Measurements from ENCODE around the gene LINGO3.
"Not testable (repeated sequence)": the region's sequence is repeated elsewhere in the genome, so short reads cannot be mapped to it uniquely, and the experiment has no call there.

LINGO3 gene

DNA sequence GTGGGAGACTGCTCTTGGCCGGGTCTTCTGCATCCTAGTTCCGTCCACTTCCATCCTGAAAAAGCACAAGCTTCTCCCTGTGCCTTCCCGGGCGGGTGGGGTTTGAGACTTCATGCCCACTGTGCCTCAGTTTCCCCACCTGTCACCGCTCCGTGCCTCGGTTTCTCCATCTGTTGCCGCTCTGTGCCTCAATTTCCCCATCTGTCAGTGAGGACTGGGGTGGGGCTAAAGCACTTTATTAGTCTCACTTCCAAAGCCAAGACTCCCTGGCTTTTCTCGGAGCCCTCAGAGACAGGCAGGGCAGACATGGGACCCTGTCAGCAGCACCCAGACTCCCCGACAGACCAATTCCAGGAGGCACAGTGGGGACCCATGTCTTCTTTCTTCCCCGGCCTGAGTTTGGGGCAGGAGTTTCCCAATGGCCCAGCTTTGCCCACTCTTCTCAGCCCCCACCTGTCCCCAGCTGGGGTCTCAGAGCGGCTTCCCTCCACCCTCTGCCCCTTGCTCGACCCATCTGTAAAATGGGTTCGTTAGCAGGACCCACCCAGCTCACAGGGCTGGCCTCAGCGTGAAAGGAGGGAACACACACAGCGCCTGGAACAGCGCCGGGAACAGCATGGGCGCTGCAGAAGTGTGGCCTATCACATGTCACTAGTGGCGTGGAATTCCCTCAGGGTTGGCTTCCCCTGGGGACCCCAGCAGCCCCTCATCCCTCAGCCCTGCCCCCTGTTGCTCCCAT is 21.4 kb downstream of the LINGO3 start:
- FAIRE-seq (no peak), DNase-seq (ENCODE audit: extremely low spot score, insufficient read length, low read depth) (no peak)

DNA sequence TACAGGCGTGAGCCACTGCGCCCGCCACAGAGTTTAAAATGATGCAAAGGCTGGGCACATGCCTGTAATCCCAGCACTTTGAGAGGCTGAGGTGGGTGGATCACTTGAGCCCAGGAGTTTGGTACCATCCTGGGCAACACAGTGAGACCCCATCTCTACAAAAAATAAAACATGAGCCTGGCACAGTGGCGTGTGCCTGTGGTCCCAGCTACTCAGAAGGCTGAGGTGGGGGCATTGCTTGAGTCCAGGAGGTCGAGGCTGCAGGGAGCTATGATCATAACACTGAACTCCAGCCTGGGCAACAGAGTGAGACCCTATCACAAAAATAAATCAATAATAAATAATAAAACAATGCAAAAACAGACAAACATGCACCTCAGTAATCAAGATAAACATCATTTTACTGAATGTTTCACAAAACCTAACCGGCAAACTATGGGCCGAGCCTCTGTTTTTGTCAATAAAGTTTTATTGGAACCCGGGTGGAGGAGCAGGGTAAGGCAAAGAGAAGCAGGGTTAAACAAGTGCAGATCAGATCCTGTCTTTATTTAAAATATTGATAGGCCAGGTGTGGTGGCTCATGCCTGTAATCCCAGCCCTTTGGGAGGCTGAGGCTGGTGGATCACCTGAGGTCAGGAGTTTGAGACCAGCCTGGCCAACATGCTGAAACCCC is 24.0 kb downstream of the LINGO3 start:
- no peak for DNase-seq (ENCODE audit: extremely low spot score, insufficient read length, low read depth)
- FAIRE-seq: no peak

DNA sequence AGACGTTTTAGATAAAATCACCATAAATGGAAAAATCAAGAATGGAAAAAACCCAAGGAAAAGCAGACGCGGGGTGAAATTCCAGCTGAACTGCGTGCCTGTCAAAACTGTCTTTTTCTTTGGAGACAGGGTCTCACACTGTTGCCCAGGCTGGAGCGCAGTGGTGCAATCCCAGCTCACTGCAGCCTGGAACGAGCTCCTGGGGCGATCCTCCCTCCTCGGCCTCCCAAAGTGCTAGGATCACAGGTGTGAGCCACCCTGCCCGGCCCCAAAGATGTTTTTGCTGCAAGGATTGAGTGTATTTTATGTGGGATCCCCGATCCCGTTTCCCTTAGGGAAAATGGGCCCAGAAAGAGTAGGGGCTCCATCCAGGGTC is 25.1 kb downstream of the LINGO3 start:
- FAIRE-seq: no peak

DNA sequence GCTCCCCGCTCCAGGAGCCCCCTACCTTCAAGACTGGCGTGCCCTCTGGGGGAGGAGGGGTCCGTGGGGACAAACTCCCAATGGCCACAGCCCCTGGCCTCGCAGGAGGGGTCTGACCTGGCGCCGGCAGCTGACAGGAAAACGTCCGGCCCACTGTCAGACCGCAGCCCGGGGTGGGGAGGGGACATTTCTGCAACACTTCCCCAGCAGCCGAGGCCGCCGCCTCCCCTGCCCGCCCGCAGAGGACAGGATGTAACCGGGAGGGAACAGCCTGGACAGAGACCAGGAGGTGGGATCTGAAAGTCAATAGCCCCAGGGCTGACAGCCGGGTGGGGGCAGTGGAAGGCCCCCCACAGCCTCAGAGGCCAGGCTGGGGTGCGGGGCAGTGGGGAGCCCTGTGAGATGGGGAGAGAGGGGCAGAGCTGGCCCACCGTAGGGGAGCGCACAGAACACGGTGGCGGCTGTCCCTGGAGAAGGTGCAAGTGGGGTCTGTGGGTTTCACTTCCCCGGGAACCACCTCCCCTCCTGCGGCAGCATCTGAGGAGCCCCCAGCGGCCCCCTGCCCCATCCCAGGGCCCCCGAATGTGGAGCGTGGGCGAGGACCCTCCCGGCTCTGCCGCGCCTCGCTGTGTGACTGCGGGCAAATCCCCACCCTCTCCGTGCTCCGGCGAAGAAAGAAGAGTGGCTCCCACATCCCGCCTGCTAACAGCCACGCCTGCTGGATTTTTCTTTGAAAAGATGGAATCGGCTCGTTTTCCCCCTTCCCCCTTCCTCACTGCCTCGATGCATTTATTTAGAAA is 25.7 kb downstream of the LINGO3 start, which contains the start of gene PEAK3:
Gene PEAK3 (minus strand): TSS at position 114 of the 800 bp plus-strand sequence. CDS start 1,244 bp downstream, outside the sequence.
- FAIRE-seq: peak; percentile 72

More for the DNA sequence above, 25.1 kb downstream of the LINGO3 start:
- no peak for DNase-seq (ENCODE audit: extremely low spot score, insufficient read length, low read depth)

DNA sequence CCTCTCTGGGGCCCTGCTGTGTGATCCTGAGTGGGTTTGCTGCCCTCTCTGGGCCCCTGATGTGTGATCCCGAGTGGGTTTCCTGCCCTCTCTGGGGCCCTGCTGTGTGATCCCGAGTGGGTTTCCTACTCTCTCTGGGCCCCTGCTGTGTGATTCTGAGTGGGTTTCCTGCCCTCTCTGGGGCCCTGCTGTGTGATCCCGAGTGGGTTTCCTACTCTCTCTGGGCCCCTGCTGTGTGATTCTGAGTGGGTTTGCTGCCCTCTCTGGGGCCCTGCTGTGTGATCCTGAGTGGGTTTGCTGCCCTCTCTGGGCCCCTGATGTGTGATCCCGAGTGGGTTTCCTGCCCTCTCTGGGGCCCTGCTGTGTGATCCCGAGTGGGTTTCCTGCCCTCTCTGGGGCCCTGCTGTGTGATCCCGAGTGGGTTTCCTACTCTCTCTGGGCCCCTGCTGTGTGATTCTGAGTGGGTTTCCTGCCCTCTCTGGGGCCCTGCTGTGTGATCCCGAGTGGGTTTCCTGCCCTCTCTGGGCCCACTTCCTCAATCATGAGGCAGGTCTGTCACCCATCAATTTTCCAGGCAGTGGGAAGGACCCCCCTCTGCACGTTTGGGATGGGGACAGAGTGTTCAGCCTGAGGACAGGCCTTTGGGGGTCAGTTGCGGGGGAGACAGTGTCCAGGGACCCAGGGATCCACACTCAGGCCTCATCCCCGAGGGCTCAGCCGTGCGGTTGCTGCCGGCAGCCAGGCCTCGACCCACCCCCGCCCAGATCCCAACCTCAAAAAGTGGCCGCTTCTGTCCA is 26.5 kb downstream of the LINGO3 start:
- not testable (repeated sequence) for FAIRE-seq; DNase-seq (ENCODE audit: extremely low spot score, insufficient read length, low read depth)

More for the DNA sequence above, 25.7 kb downstream of the LINGO3 start, which contains the start of gene PEAK3:
- DNase-seq (ENCODE audit: extremely low spot score, insufficient read length, low read depth): no peak

DNA sequence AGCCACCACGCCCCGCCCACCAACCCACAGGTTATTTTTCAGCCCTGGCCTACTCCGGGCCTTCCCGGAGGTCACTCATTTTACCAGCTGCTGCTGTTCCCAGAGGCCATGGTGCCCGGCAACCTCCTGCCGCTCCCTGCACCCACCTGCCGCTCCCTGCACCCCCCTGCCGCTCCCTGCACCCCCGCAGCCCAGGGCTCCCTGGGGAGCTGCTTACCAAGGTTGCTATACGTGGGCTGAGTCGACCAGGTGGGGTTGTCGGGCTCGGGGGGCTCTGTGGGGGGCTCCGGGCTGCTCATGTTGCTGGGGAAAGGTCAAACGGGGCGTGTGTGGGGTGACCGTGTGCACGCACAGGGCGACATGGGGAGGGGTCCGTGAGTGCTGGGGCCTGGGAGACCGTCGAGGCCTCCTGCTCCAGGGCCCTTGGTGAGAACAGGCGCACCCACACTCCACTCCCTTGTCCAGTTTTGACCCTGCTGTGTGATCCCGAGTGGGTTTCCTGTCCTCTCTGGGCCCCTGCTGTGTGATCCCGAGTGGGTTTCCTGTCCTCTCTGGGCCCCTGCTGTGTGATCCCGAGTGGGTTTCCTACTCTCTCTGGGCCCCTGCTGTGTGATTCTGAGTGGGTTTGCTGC is 27.2 kb downstream of the LINGO3 start:
- no peak for DNase-seq (ENCODE audit: extremely low spot score, insufficient read length, low read depth)
- FAIRE-seq: no peak

DNA sequence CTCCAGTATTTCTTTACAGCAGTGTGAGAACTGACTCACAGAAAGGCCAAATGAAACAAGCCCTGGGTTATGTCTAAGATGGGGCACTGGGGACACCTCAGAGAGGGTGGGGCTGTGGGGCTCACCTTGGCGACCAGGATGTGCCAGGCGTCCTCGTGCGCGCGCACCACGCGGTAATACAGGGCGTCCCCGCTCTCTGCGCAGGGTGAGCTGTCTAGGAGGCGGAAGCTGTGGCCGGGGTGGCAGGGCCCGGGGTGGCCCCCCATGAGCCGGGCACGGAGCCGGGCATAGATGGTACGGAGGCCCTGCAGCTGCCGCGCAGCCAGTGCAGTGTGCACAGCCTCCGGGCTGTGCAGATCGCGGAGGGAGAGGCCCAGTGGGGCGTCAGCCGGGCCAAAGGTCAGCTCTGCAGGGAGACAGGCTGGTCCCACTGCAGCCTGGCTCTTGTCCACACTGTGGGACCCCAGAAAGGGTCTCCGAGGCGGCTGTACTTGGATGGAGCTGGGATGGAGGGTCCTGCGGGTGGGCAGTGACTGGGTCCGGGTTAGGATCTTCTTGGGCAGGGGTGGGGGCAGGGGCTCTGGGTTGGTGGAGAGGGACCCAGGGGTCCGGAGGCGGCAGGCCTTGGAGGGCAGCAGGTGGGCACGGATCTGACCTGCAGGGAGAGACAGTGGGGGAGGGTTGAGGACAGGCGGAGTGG is 29.3 kb downstream of the LINGO3 start:
- FAIRE-seq: no peak
- DNase-seq (ENCODE audit: extremely low spot score, insufficient read length, low read depth): no peak

DNA sequence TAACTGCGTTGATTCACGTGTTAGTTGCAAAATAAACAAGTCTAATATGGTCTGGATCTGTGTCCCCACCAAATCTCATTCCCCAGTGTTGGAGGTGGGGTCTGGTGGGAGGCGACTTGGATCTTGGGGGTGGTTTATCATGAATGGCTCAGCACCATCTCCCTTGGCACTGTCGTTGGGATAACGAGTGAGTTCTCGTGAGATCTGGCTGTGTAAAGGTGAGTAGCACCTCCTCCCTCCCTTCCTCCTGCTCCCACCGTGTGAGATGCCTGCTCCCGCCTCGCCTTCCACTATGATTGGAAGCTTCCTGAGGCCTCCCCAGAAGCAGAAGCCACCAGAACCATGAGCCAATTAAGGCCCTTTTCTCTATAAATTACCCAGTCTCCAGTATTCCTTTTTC is 30.8 kb downstream of the LINGO3 start:
- DNase-seq (ENCODE audit: extremely low spot score, insufficient read length, low read depth) (no peak), FAIRE-seq (no peak)

DNA sequence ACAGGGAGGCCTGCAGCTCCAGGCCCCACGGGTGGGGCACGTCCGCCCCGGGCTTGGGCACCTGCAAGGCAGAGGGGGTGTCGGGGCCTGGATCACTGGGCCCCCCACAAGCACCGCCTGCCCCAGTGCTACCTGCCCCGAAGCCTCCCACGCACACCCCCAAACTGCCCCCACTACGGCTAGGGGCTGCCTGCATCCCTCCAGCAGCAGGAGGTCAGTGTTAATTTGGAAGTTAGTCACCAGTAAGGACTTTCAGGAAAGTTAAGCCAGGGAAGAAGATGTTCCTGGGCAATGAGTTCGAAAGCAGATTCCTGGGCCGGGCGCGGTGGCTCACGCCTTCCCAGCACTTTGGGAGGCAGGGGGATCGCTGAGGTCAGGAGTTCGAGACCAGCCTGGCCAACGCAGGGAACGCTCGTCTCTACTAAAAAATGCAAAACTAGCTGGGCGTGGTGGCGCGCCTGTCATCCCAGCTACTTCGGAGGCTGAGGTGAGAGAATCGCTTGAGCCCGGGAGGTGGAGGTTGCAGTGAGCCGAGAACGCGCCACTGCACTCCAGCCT is 31.4 kb downstream of the LINGO3 start:
- DNase-seq (ENCODE audit: extremely low spot score, insufficient read length, low read depth): no peak
- no peak for FAIRE-seq

DNA sequence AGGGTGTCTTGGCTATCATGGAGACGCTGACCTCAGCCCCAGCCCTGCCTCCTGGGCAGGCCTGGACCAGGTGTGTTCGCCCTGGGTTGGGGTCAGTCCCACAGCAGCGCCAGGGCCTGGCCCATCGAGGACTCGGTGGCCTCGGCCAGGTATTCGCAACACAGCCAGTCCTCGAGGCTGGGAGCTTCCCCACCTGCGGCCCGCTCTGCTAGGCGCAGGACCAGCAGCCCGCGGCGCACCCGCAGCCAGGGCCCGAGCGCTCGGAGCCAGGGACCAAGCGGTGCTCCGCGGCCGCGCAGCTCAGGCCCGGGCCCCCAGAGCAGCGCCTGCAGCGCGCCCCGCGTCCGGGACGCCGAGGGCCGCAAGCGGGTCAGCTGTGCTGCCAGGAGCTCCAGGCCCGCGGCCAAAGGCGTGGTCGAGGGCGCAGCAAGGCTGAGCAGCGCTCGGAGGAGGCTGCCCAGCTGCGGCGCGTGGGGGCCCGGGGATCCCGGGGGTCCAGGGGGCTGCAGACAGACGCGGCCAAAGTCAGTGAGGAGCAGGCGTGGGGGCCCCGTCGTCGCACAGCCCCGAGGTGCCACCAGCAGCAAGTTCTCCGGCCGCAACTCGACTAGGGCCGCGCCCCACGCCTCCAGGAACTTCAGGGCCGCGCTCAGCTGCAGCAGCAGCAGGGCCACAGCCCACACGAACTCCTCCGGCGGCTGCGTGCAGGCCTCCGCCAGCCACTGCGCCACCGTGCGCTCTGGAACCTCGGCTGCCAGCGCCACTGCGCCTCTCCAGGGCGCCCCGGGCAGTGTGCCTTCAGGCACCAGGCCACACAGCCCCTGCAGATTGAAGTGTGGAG is 32.1 kb downstream of the LINGO3 start:
- no peak for DNase-seq (ENCODE audit: extremely low spot score, insufficient read length, low read depth)
- no peak for FAIRE-seq

DNA sequence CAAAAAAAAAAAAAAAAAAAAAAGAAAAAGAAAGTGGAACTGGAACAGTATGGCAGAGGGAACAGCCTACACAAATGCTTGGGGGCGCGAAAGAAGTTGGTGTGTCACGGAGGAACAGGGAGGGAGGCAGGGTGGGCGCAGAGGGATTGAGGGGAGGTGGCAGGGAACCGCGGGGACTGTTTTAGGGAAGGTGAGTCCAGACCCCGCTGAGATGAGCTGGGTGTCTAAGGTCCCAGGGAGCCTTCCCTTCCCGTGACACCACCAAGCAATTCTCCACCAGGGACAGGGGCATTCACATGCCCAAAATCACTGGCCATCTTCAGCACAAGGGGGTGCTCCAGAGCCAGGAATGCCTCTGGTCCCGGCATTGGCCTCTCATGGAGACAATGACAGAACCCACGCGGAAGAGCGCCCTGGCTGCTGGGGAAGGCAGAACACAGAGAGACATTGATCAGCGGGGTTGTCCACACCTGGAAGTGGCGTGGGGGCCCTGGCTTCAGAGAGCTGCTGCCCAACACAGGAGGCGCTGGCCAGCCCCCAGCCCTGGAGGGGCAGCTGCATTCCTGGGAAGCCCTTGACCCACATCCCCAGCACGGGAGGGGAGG is 32.9 kb downstream of the LINGO3 start:
- DNase-seq (ENCODE audit: extremely low spot score, insufficient read length, low read depth) (no peak), FAIRE-seq (peak; percentile 56)

DNA sequence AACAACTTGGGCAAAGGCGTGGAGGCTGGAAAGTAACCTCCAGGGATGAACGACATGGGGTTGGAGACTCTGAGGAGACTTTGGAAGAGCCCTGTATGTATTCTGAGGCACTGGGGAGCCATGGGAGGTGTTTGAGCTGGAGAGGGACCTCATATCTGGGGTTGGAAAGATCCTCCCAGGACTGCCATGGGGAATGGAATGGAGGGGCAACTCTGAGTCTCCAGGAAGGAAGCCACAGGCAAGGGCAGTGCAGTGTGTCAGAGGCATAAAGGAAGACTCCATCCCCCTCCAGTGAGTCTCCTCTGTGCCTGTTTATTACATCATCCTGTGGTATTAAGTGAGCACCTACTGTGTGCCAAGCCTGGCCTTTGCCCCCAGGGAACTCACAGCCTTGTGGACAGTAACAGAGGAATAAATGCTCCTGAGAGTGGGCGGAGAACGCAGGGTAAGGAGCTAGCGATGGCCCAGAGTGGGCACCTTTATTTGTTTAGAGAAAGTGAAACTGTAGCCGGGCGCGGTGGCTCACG is 33.7 kb downstream of the LINGO3 start:
- DNase-seq (ENCODE audit: extremely low spot score, insufficient read length, low read depth): no peak

DNA sequence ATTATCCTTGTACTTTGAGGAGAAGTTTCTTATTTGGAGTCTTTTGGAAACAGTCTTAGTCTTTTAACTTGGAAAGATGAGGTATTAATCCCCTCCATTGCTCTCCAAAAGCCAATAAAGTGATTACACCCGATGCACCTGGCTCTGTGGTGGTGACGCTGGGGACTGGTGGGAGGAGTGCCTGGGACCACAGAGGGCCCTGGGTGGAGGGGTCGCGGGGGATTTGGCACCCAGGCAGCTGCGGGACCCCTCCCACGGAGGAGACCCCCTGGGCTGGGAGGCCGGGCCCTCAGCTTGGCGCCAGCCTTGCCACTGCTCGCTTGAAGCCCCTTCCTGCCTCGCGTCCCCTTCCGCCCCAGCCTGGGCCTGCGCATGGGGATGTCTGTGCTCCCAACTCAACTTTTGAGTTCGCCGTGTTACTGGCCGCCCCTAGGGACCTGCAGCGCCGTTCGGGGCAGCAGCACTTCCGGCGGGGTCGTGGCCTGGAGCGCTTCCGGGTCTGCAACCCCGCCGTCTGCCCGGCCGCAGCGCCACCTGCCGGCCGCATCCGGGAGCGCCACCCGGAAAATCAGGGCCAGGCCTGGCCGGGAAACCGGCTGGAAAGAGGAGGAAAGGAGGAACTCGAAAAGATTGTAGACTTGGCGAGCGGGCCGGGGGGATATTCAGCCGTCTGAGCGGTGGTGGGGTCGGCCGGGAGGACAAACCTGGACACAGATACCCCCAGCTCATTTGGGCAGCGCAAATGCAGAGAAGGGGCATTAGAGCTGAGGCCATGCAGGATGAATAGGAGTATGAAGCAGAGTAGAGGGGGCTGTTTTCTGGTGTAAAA is 34.4 kb downstream of the LINGO3 start:
- DNase-seq (ENCODE audit: extremely low spot score, insufficient read length, low read depth) (peak; percentile 94), FAIRE-seq (peak; percentile 92)

More for the DNA sequence above, 33.7 kb downstream of the LINGO3 start:
- no peak for FAIRE-seq

DNA sequence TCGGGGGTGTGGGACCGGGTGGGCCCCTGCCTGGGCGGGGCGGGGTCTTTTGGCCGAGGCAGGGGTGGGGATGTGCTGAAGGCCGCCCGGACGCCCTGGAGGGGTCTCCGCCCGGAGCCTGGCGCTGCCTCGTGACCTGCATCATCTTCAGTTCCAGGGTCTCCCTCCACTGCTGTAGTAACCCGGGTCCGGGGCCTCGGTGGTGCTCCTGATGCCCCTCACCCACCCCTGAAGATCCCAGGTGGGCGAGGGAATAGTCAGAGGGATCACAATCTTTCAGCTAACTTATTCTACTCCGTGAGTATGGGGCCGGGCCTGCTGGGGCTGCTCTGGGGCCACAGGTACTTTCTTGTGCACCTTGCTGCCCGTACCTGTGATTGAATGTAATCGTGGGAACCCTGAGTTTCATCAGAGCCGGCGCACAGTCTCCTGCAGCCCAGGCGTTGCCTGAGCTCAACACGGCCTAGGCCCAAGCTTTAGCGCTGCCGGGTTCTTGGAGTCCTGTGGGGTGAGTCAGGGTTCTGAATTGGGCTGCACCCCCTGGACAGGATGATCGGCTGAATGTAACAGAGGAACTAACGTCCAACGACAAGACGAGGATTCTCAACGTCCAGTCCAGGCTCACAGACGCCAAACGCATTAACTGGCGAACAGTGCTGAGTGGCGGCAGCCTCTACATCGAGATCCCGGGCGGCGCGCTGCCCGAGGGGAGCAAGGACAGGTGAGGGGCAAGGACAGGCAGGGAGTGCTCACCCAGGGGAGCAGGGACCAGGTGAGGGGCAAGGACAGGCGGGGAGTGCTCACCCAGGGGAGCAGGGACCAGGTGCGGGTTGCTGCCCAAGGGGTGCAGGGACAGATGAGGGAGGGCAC is 36.5 kb downstream of the LINGO3 start:
- DNase-seq (ENCODE audit: extremely low spot score, insufficient read length, low read depth) (no peak), FAIRE-seq (no peak)
